K562 (cell line): ENCODE results near the gene TAF11. TPM values are rescaled to one million over a fixed set of nuclear protein-coding genes. Genes with fewer than 3 reads are reported as not detected.
"Not testable (repeated sequence)": the region's sequence is repeated elsewhere in the genome, so short reads cannot be mapped to it uniquely, and the experiment has no call there.

Experiments used
- ATAC-seq: fragments of 200-7000 bp; cut with Tn5 transposase; 3 replicates; pipeline ENCODE4 v1.9.1; 2020; ENCODE audit warnings: moderate library complexity
- BruUV-seq: library from RNA; stranded (reverse); fragments of 400-500 nt; replicated peaks from 2 replicates; lab custom pipeline; 2021; lab: Mats Ljungman, UMichigan
- CTCF ChIA-PET: fragments of 300-600 bp; formaldehyde crosslinking; extraction: SDS; loops from one replicate; lab custom pipeline; 2021; ENCODE audit warnings: low intra/inter-chr PET ratio; lab: Yijun Ruan, JAX
- POLR2A ChIA-PET: fragments of 300-600, 350-650 bp; sonication (Branson Sonifier 250); formaldehyde crosslinking; extraction: SDS; loops from one replicate; lab custom pipeline; 2021; ENCODE audit warnings: antibody characterized with exemption, inconsistent platforms; lab: Yijun Ruan, JAX
- DNase-seq, 4 experiments: peaks; one replicate each; pipeline versions ENCODE4 v3.0.0 to v3.0.0-alpha.2; 2011 to 2018; ENCODE audit warnings: low spot score in 3 of 4, mixed read lengths in 3 of 4; ENCODE audit errors: extremely low read depth in 1 of 4
- FAIRE-seq: peaks from 2 replicates; lab custom pipeline; 2011; peaks lifted over from hg19 to GRCh38; lab: Jason Lieb, UNC
- H2AFZ ChIP-seq: 2 replicates; pipeline ENCODE4 v1.6.0; 2011; ENCODE audit warnings: low read depth, low read length, control low read depth, inconsistent platforms
- H3K27ac ChIP-seq: fragments of 200-600 bp; 3 replicates; pipeline ENCODE4 v1.8.0; 2011; ENCODE audit warnings: low read depth, mild to moderate bottlenecking, control low read depth, inconsistent platforms, low read length, moderate library complexity, mixed read lengths; ENCODE audit errors: extremely low read depth
- H3K27me3 ChIP-seq, 2 experiments: fragments of 300-600 bp in 1 of 2; 2 replicates in 1 of 2; 3 replicates in 1 of 2; pipeline versions ENCODE4 v1.6.0 to v1.8.0; 2011; ENCODE audit warnings: inconsistent platforms in 2 of 2, low read length in 2 of 2, mild to moderate bottlenecking in 1 of 2, mixed read lengths in 1 of 2, moderate library complexity in 1 of 2; ENCODE audit not compliant: control insufficient read depth in 2 of 2, insufficient read depth in 2 of 2
- H3K36me3 ChIP-seq: fragments of 300-600 bp; 3 replicates; pipeline ENCODE4 v1.8.0; 2011; ENCODE audit warnings: mild to moderate bottlenecking, low read length, inconsistent platforms; ENCODE audit not compliant: control insufficient read depth, insufficient read depth
- H3K4me1 ChIP-seq, 2 experiments: fragments of 200-600 bp in 1 of 2; replicated peaks in 1 of 2; 2 replicates in 1 of 2; 3 replicates in 1 of 2; pipeline versions ENCODE4 v1.5.1 to v1.8.0; 2011; ENCODE audit warnings: inconsistent platforms in 2 of 2, low read length in 2 of 2, mild to moderate bottlenecking in 1 of 2, mixed read lengths in 1 of 2, moderate library complexity in 1 of 2; ENCODE audit not compliant: control insufficient read depth in 2 of 2, insufficient read depth in 2 of 2
- H3K4me2 ChIP-seq: 2 replicates; pipeline ENCODE4 v1.6.1; 2011; ENCODE audit warnings: low read length, control low read depth, inconsistent platforms, mixed read lengths; ENCODE audit not compliant: insufficient read depth
- H3K4me3 ChIP-seq: fragments of 200-600 bp; sonication (generic), shearing (Covaris generic); 2 replicates; pipeline ENCODE4 v1.5.1; 2016; ENCODE audit warnings: control low read depth, inconsistent platforms
- H3K79me2 ChIP-seq: fragments of 200-600 bp; 3 replicates; pipeline ENCODE4 v1.8.0; 2011; ENCODE audit warnings: low read length, inconsistent platforms; ENCODE audit not compliant: control insufficient read depth, insufficient read depth
- H3K9ac ChIP-seq, 2 experiments: 2 replicates each; pipeline versions ENCODE4 v1.6.0 to v1.6.1; 2011; ENCODE audit warnings: low read depth in 2 of 2, low read length in 2 of 2, control low read depth in 1 of 2, inconsistent platforms in 1 of 2, mild to moderate bottlenecking in 1 of 2, mixed read lengths in 1 of 2; ENCODE audit not compliant: insufficient read depth in 1 of 2
- H3K9me1 ChIP-seq: one replicate; pipeline ENCODE4 v1.6.0; 2011; ENCODE audit warnings: inconsistent platforms, mild to moderate bottlenecking, low read length, moderate library complexity; ENCODE audit not compliant: control insufficient read depth, insufficient read depth
- H3K9me3 ChIP-seq: replicated peaks from 2 replicates; pipeline ENCODE4 v1.5.1; 2011; ENCODE audit warnings: low read depth, low read length, inconsistent platforms; ENCODE audit not compliant: control insufficient read depth, insufficient read depth
- H4K20me1 ChIP-seq: replicated peaks from 2 replicates; pipeline ENCODE4 v1.6.1; 2011; ENCODE audit warnings: low read length, inconsistent platforms, mixed read lengths; ENCODE audit not compliant: control insufficient read depth, insufficient read depth
- BACH1 ChIP-seq: fragments of 200-800 bp; sonication (Bioruptor generic); IDR thresholded peaks from 2 replicates; pipeline ENCODE4 v1.6.1; 2016; ENCODE audit warnings: missing genetic modification characterization, missing compliant biosample characterization
- CEBPB ChIP-seq: fragments of 450-650 bp; IDR thresholded peaks from 2 replicates; pipeline ENCODE4 v1.6.1; 2016; ENCODE audit warnings: missing genetic modification characterization, missing compliant biosample characterization
- CHAMP1 ChIP-seq: fragments of 450-650 bp; IDR thresholded peaks from 2 replicates; pipeline ENCODE4 v1.6.1; 2016; ENCODE audit warnings: mild to moderate bottlenecking
- COPS2 ChIP-seq: fragments of 450-650 bp; conservative IDR thresholded peaks from 2 replicates; pipeline ENCODE4 v1.6.1; 2016; ENCODE audit warnings: mild to moderate bottlenecking, moderate library complexity
- CSDE1 ChIP-seq, 2 experiments: fragments of 450-650 bp; IDR thresholded peaks; 2 replicates each; pipeline ENCODE4 v1.6.1; 2016; ENCODE audit warnings: mild to moderate bottlenecking in 1 of 2
- HNRNPK ChIP-seq: fragments of 200-400 bp; formaldehyde crosslinking; IDR thresholded peaks from one replicate; pipeline ENCODE4 v1.6.1; 2018; ENCODE audit warnings: mild to moderate bottlenecking, low read depth, low read length; ENCODE audit not compliant: poor library complexity, severe bottlenecking
- IFI16 ChIP-seq: fragments of 250-450 bp; sonication (Bioruptor Pico); IDR thresholded peaks from 2 replicates; pipeline ENCODE4 v2.1.2; 2022; ENCODE audit warnings: mild to moderate bottlenecking, inconsistent platforms
- KAT8 ChIP-seq: fragments of 450-650 bp; IDR thresholded peaks from 2 replicates; pipeline ENCODE4 v1.6.1; 2016; ENCODE audit warnings: low read depth, mild to moderate bottlenecking
- ZNF124 ChIP-seq: sonication (generic); formaldehyde crosslinking; IDR thresholded peaks from 2 replicates; pipeline ENCODE4 v1.8.1; 2022; ENCODE audit warnings: missing genetic modification reagents
- ZNF146 ChIP-seq: IDR thresholded peaks from one replicate; pipeline ENCODE4 v1.6.1; 2018; ENCODE audit warnings: missing compliant biosample characterization; ENCODE audit not compliant: unreplicated experiment
- WGBS: fragments of 100-300 bp; shearing (Covaris generic); methylation state at CpG from one replicate; pipeline ENCODE4 v1.1.6; 2016; ENCODE audit warnings: low coverage, mixed read lengths; ENCODE audit not compliant: insufficient coverage; ENCODE audit errors: missing lambda C conversion rate; 5-methylcytosine and 5-hydroxymethylcytosine counted together
- in situ Hi-C: fragments of 300-500 bp; cut with MboI; formaldehyde crosslinking; loops from 4 replicates; pipeline ENCODE4 v1.15.0; 2018; ENCODE audit warnings: inconsistent platforms, mixed read lengths
- intact Hi-C: fragments of 100-400 bp; cut with micrococcal nuclease; formaldehyde crosslinking; loops from 2 replicates; pipeline ENCODE4 v1.14.2; 2022
- polyA plus RNA-seq, 8 experiments: library from polyadenylated mRNA; depleted of rRNA in 4 of 8; stranded (reverse) in 5 of 8; unstranded in 3 of 8; fragments of >200 nt; fragmentation: Nextera tagmentation in 2 of 8; fragmentation: Illumina TruSeq in 1 of 8; extraction: Ambion mirVana in 2 of 8; extraction: Trizol in 1 of 8; gene quantifications; 2 replicates each; pipeline versions ENCODE4 v1.2.1 to v1.2.3, GENCODE V29; 2011 to 2014; ENCODE audit warnings: inconsistent platforms in 1 of 8, missing spikeins in 1 of 8
- total RNA-seq, 7 experiments: library from RNA; depleted of rRNA in 6 of 7; stranded (reverse); fragments of >200 nt in 6 of 7; fragmentation: Illumina TruSeq in 2 of 7; extraction: Trizol in 2 of 7; gene quantifications; 2 replicates each; pipeline versions ENCODE4 v1.2.1 to v1.2.3, GENCODE V29; 2011 to 2021; ENCODE audit warnings: low replicate concordance in 1 of 7
- TF ChIP-seq, protein P1 (sequence below): fragments of 250-450 bp; sonication (Bioruptor Pico); IDR thresholded peaks from 2 replicates; pipeline ENCODE4 v1.5.0; 2021; ENCODE audit warnings: mild to moderate bottlenecking, borderline replicate concordance

TAF11 gene
- total and polyA plus RNA-seq, 9 of the 15 experiments (the other 6 are each of a cell fraction or from before 2014, with no cell fraction given) = 40.9 to 91.9 (median 71.9) TPM

- H3K27me3 ChIP-seq, H2AFZ ChIP-seq, H3K27ac ChIP-seq, FAIRE-seq, ATAC-seq, in situ Hi-C loops, BruUV-seq, H3K9me3 ChIP-seq, CTCF ChIA-PET, H3K9me1 ChIP-seq, DNase-seq, H4K20me1 ChIP-seq: not testable (repeated sequence)
- Histone ChIP-seq H3K9ac (peak overlapping the region in 1 of 2 experiments; percentile 77; a peak in 1 of 4 replicates), H3K4me1 (peaks cover 7 to 19% of the 10 kb centered on the region in 2 experiments; a peak in 2 of 5 replicates), H3K4me2 (peak overlapping the region; percentile 100; the same call in 1 of the 2 replicates), H3K79me2 (peaks cover 66% of the 10 kb centered on the region), H3K4me3 (peak overlapping the region; percentile 80; the same call in 1 of the 2 replicates), H3K36me3 (peaks cover 39% of the 10 kb centered on the region; the same call in 1 of the 3 replicates)
- POLR2A ChIA-PET = interaction anchor here (0.6 to 8.6 kb wide), 5 partner anchors 11 to 182 kb away, joined by 3 to 108 read pairs (median 3); no protein-coding TSS in a partner anchor
- peak; percentile 73 for TF ChIP-seq CEBPB (tag)
- 81% methylated on average over 12 of the region's 15 CpGs for WGBS
- intact Hi-C loops = loop anchor here (10.0 kb wide), 1 partner anchor 259 kb away; the partner anchor contains the start of gene TCP11
Measured at GRCh38 chr6:34885837-34886236, 2.0 kb downstream of the TAF11 start.

GRCh38 chr6:34884996-34885395 lies 2.8 kb downstream of the TAF11 start:
- 90% methylated on average over 2 of the region's 2 CpGs for WGBS
- no peak overlapping the region for H3K4me2 ChIP-seq
- no peak overlapping the region for H3K4me3 ChIP-seq
- in situ Hi-C loops = no loop called here
- no TSS peak for BruUV-seq
- no peaks in the 10 kb centered on the region for H3K9me3 ChIP-seq
- ChIA-PET POLR2A (interaction anchor here (1.0 to 8.6 kb wide), 3 partner anchors 12 to 183 kb away, joined by 3 to 108 read pairs (median 3); no protein-coding TSS in a partner anchor), CTCF (no interaction called here)
- ATAC-seq = no peak
- H4K20me1 ChIP-seq = no peaks in the 10 kb centered on the region
- no peaks in the 10 kb centered on the region for H3K9me1 ChIP-seq
- H3K4me1 ChIP-seq = peaks cover 0 to 17% of the 10 kb centered on the region in 2 experiments; a peak in 2 of 5 replicates
- peaks cover 47% of the 10 kb centered on the region; the same call in 2 of the 3 replicates for H3K36me3 ChIP-seq
- no peak for FAIRE-seq
- H3K27ac ChIP-seq = no peak overlapping the region
- H2AFZ ChIP-seq = no peak overlapping the region
- H3K9ac ChIP-seq = peak overlapping the region in 1 of 2 experiments; percentile 8; a peak in 1 of 4 replicates
- DNase-seq = no peak
- intact Hi-C loops = loop anchor here (10.0 kb wide), 1 partner anchor 260 kb away; the partner anchor contains the start of gene TCP11
- H3K79me2 ChIP-seq = peaks cover 61% of the 10 kb centered on the region
- no peaks in the 10 kb centered on the region for H3K27me3 ChIP-seq
- TF ChIP-seq ZNF124 = no peak
- TF ChIP-seq BACH1 (tag) = no peak
- no peak for TF ChIP-seq COPS2
- TF ChIP-seq KAT8 = no peak
- TF ChIP-seq, protein P1, sequence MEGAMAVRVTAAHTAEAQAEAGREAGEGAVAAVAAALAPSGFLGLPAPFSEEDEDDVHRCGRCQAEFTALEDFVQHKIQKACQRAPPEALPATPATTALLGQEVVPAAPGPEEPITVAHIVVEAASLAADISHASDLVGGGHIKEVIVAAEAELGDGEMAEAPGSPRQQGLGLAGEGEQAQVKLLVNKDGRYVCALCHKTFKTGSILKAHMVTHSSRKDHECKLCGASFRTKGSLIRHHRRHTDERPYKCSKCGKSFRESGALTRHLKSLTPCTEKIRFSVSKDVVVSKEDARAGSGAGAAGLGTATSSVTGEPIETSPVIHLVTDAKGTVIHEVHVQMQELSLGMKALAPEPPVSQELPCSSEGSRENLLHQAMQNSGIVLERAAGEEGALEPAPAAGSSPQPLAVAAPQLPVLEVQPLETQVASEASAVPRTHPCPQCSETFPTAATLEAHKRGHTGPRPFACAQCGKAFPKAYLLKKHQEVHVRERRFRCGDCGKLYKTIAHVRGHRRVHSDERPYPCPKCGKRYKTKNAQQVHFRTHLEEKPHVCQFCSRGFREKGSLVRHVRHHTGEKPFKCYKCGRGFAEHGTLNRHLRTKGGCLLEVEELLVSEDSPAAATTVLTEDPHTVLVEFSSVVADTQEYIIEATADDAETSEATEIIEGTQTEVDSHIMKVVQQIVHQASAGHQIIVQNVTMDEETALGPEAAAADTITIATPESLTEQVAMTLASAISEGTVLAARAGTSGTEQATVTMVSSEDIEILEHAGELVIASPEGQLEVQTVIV (CRISPR knock-in tag) = no peak
- no peak for TF ChIP-seq HNRNPK
- no peak for TF ChIP-seq ZNF146 (CRISPR knock-in tag)
- TF ChIP-seq IFI16 = no peak
- TF ChIP-seq CHAMP1 = no peak
- TF ChIP-seq CSDE1 (IDR thresholded peaks at IDR 0.05) = no peak
